SK-N-SH (cell line): ENCODE measurements around the gene CCSER1. TPM values are rescaled to one million over a fixed set of nuclear protein-coding genes. Genes with fewer than 3 reads are reported as not detected.

ENCODE experiments used
- CTCF ChIA-PET: fragments of 300-600, 350-600 bp; formaldehyde crosslinking; extraction: SDS; loops from one replicate; lab custom pipeline; 2021; lab: Yijun Ruan, JAX
- POLR2A ChIA-PET: fragments of 350-600 bp; sonication (Branson Sonifier 250); formaldehyde crosslinking; extraction: SDS; loops from one replicate; lab custom pipeline; 2020; ENCODE audit warnings: antibody characterized with exemption, inconsistent platforms; lab: Yijun Ruan, JAX
- DNase-seq: peaks from one replicate; pipeline ENCODE4 v3.0.0; 2012
- H2AFZ ChIP-seq: fragments of 200-600 bp; sonication (generic); 2 replicates; pipeline ENCODE4 v1.8.1; 2016; ENCODE audit warnings: antibody characterized with exemption, mild to moderate bottlenecking, low read depth
- H3F3A ChIP-seq: fragments of 200-600 bp; sonication (generic); replicated peaks from 2 replicates; pipeline ENCODE3; 2016; ENCODE audit warnings: antibody characterized with exemption, mild to moderate bottlenecking; ENCODE audit not compliant: insufficient read depth
- H3K27ac ChIP-seq, 2 experiments: fragments of 200-500 bp in 1 of 2; fragments of 200-600 bp in 1 of 2; sonication (Bioruptor generic) in 1 of 2; sonication (generic), shearing (Covaris generic) in 1 of 2; 2 replicates each; pipeline versions ENCODE4 v1.5.1 to v1.6.1; 2014 to 2016; ENCODE audit warnings: low read depth in 2 of 2, inconsistent platforms in 1 of 2, low read length in 1 of 2, mild to moderate bottlenecking in 1 of 2, mixed read lengths in 1 of 2
- H3K27me3 ChIP-seq: fragments of 200-600 bp; sonication (generic), shearing (Covaris generic); 2 replicates; pipeline ENCODE4 v1.6.1; 2016; ENCODE audit warnings: mixed run types; ENCODE audit not compliant: insufficient read depth
- H3K36me3 ChIP-seq, 2 experiments: fragments of 200-500 bp in 1 of 2; fragments of 200-600 bp in 1 of 2; sonication (Bioruptor generic) in 1 of 2; sonication (generic) in 1 of 2; replicated peaks in 1 of 2; 2 replicates each; pipeline versions ENCODE3 to v1.5.1; 2014 to 2016; ENCODE audit warnings: low read length in 1 of 2, mild to moderate bottlenecking in 1 of 2; ENCODE audit not compliant: insufficient read depth in 2 of 2, control insufficient read depth in 1 of 2
- H3K4me1 ChIP-seq, 2 experiments: fragments of 200-500 bp in 1 of 2; fragments of 200-600 bp in 1 of 2; sonication (Bioruptor generic) in 1 of 2; sonication (generic), shearing (Covaris generic) in 1 of 2; 2 replicates each; pipeline versions ENCODE4 v1.5.1 to v1.6.1; 2014 to 2016; ENCODE audit warnings: low read depth in 1 of 2, low read length in 1 of 2, mixed run types in 1 of 2; ENCODE audit not compliant: insufficient read depth in 2 of 2, control insufficient read depth in 1 of 2
- H3K4me2 ChIP-seq: fragments of 200-600 bp; sonication (generic), shearing (Covaris generic); 2 replicates; pipeline ENCODE4 v1.6.1; 2017; ENCODE audit warnings: mixed run types
- H3K4me3 ChIP-seq, 2 experiments: fragments of 200-500 bp in 1 of 2; fragments of 200-600 bp in 1 of 2; sonication (Bioruptor generic) in 1 of 2; sonication (generic), shearing (Covaris generic) in 1 of 2; 2 replicates each; pipeline versions ENCODE4 v1.5.1 to v1.8.1; 2014 to 2016; ENCODE audit warnings: low read depth in 2 of 2, inconsistent platforms in 1 of 2, low read length in 1 of 2, mild to moderate bottlenecking in 1 of 2, mixed read lengths in 1 of 2, moderate library complexity in 1 of 2
- H3K79me2 ChIP-seq: fragments of 200-600 bp; sonication (generic); 2 replicates; pipeline ENCODE4 v1.8.1; 2017; ENCODE audit warnings: mild to moderate bottlenecking; ENCODE audit not compliant: insufficient read depth
- H3K9ac ChIP-seq: fragments of 200-600 bp; sonication (generic); 2 replicates; pipeline ENCODE4 v1.6.1; 2017; ENCODE audit warnings: mixed run types
- H3K9me2 ChIP-seq: fragments of 200-600 bp; sonication (generic); 2 replicates; pipeline ENCODE4 v1.6.1; 2017; ENCODE audit warnings: mixed run types
- H3K9me3 ChIP-seq: fragments of 200-600 bp; sonication (generic); 2 replicates; pipeline ENCODE4 v1.6.1; 2017; ENCODE audit warnings: mixed run types, mild to moderate bottlenecking, moderate library complexity
- H4K20me1 ChIP-seq: fragments of 200-600 bp; sonication (generic); 2 replicates; pipeline ENCODE4 v1.6.1; 2017; ENCODE audit warnings: mild to moderate bottlenecking, mixed run types; ENCODE audit not compliant: insufficient read depth
- FOXJ3 ChIP-seq: sonication (generic); formaldehyde crosslinking; IDR thresholded peaks from 2 replicates; pipeline ENCODE4 v1.5.1; 2020; ENCODE audit warnings: mild to moderate bottlenecking, missing genetic modification reagents
- FOXM1 ChIP-seq: IDR thresholded peaks from 2 replicates; pipeline ENCODE4 v1.4.0; 2012; ENCODE audit warnings: low read depth, mild to moderate bottlenecking
- MEF2A ChIP-seq: IDR thresholded peaks from 2 replicates; pipeline ENCODE4 v1.4.0; 2012; ENCODE audit warnings: low read depth, borderline replicate concordance
- MXI1 ChIP-seq: IDR thresholded peaks from 2 replicates; pipeline ENCODE4 v1.6.1; 2012; ENCODE audit warnings: mild to moderate bottlenecking, low read depth, low read length, improper control_type of control experiment
- NRF1 ChIP-seq: IDR thresholded peaks from 2 replicates; pipeline ENCODE4 v1.6.1; 2012; ENCODE audit warnings: low read depth, mild to moderate bottlenecking, low read length
- RXRA ChIP-seq: IDR thresholded peaks from 2 replicates; pipeline ENCODE4 v1.4.0; 2012; ENCODE audit warnings: low read depth, mild to moderate bottlenecking, borderline replicate concordance
- TEAD4 ChIP-seq: IDR thresholded peaks from 2 replicates; pipeline ENCODE4 v1.4.0; 2012; ENCODE audit warnings: mild to moderate bottlenecking, borderline replicate concordance; ENCODE audit not compliant: insufficient read depth
- WGBS: methylation state at CpG from one replicate; pipeline ENCODE4 v1.1.6; 2017; ENCODE audit warnings: low lambda C conversion rate; 5-methylcytosine and 5-hydroxymethylcytosine counted together
- polyA plus RNA-seq, 3 experiments: library from polyadenylated mRNA; depleted of rRNA; stranded (reverse); fragments of >200 nt; gene quantifications; 2 replicates each; pipeline ENCODE4 v1.2.3, GENCODE V29; 2012
- TF ChIP-seq, protein P1 (sequence below): fragments of 150-350 bp; IDR thresholded peaks from 2 replicates; pipeline ENCODE4 v1.6.1; 2016; ENCODE audit warnings: mild to moderate bottlenecking, low read depth, low read length
- TF ChIP-seq, protein P2 (sequence below): IDR thresholded peaks from 2 replicates; pipeline ENCODE4 v1.4.0; 2012; ENCODE audit warnings: low read depth, borderline replicate concordance
- TF ChIP-seq, protein P3 (sequence below): IDR thresholded peaks from 2 replicates; pipeline ENCODE4 v1.4.0; 2012; ENCODE audit warnings: low read depth
- TF ChIP-seq, protein P4 (sequence below): fragments of 150-350 bp; IDR thresholded peaks from 2 replicates; pipeline ENCODE4 v1.6.1; 2017; ENCODE audit warnings: antibody characterized with exemption, low read length, low read depth, borderline replicate concordance

The CCSER1 gene
- polyA plus RNA-seq, 1 of the 3 experiments (the other 2 are of a cell fraction) = 0.05 TPM

DNA sequence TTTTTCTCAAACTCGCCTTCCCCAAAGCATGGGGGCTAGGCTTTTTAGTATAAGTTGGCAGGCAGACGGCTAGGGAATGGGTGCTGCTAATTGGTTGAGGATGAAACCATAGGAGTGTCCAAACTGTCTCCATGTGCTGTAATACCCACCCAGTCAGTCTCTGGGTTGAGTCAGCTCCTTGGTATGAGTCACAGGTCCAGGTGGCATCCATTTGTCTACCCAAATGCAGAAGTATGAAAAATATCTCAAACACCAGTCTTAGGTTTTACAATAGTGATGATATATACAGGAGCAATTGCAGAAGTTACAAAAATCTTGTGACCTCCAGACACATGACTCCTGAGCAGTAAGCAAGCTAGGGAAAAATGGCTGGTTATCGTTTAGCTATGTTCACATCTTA is 27.4 kb upstream of the CCSER1 start:
- Histone ChIP-seq H4K20me1 (no peaks in the 10 kb centered on the region), H2AFZ (no peak overlapping the region), H3F3A (no peaks in the 10 kb centered on the region), H3K27me3 (no peaks in the 10 kb centered on the region), H3K79me2 (no peaks in the 10 kb centered on the region), H3K9me2 (no peaks in the 10 kb centered on the region), H3K4me1 (no peaks in the 10 kb centered on the region), H3K27ac (no peak overlapping the region), H3K9me3 (no peaks in the 10 kb centered on the region), H3K36me3 (no peaks in the 10 kb centered on the region), H3K4me2 (no peak overlapping the region), H3K4me3 (no peak overlapping the region), H3K9ac (no peak overlapping the region)
- ChIA-PET CTCF (no interaction called here), POLR2A (no interaction called here)
- WGBS = 36% methylated on average over 3 of the region's 3 CpGs
- TF ChIP-seq, protein P1, sequence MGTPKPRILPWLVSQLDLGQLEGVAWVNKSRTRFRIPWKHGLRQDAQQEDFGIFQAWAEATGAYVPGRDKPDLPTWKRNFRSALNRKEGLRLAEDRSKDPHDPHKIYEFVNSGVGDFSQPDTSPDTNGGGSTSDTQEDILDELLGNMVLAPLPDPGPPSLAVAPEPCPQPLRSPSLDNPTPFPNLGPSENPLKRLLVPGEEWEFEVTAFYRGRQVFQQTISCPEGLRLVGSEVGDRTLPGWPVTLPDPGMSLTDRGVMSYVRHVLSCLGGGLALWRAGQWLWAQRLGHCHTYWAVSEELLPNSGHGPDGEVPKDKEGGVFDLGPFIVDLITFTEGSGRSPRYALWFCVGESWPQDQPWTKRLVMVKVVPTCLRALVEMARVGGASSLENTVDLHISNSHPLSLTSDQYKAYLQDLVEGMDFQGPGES = no peak
- TF ChIP-seq TEAD4 (no peak), NRF1 (no peak), FOXJ3 (CRISPR knock-in tag) (no peak), MEF2A (no peak), FOXM1 (no peak), MXI1 (no peak)
- TF ChIP-seq, protein P2, sequence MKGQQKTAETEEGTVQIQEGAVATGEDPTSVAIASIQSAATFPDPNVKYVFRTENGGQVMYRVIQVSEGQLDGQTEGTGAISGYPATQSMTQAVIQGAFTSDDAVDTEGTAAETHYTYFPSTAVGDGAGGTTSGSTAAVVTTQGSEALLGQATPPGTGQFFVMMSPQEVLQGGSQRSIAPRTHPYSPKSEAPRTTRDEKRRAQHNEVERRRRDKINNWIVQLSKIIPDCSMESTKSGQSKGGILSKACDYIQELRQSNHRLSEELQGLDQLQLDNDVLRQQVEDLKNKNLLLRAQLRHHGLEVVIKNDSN = no peak
- TF ChIP-seq, protein P3, sequence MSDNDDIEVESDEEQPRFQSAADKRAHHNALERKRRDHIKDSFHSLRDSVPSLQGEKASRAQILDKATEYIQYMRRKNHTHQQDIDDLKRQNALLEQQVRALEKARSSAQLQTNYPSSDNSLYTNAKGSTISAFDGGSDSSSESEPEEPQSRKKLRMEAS = no peak
- TF ChIP-seq, protein P4, sequence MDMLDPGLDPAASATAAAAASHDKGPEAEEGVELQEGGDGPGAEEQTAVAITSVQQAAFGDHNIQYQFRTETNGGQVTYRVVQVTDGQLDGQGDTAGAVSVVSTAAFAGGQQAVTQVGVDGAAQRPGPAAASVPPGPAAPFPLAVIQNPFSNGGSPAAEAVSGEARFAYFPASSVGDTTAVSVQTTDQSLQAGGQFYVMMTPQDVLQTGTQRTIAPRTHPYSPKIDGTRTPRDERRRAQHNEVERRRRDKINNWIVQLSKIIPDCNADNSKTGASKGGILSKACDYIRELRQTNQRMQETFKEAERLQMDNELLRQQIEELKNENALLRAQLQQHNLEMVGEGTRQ = no peak
- DNase-seq = no peak

DNA sequence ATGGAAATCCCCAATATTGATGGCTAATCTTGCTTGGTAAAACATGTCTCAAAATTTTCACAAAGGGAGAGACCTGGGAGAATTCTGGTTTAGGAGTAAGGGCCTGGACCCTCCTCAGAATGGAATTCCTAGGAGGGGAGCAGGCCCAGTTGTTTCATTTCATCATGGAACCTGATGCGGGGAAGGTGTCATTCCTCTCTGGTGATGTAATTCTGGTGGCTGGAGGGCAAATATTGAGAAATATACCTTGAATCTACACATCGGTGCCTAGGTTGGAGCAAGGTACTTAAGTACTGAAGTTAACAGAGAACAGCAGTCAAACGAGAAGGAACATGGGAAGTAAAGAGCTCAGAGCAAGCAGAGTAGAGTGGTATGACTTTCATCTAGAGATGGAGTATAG is 23.2 kb upstream of the CCSER1 start:
- no peak overlapping the region for H3K9ac ChIP-seq
- WGBS = 54% methylated on average over 3 of the region's 3 CpGs
- no peak overlapping the region for H3K27ac ChIP-seq
- H3K9me3 ChIP-seq = no peaks in the 10 kb centered on the region
- H4K20me1 ChIP-seq = no peaks in the 10 kb centered on the region
- H3K79me2 ChIP-seq = no peaks in the 10 kb centered on the region
- H2AFZ ChIP-seq = no peak overlapping the region
- no peak overlapping the region for H3K4me3 ChIP-seq
- no peaks in the 10 kb centered on the region for H3K9me2 ChIP-seq
- POLR2A ChIA-PET = no interaction called here
- no peak for DNase-seq
- CTCF ChIA-PET = no interaction called here
- TF ChIP-seq MEF2A (no peak), NRF1 (no peak), FOXJ3 (CRISPR knock-in tag) (no peak), RXRA (no peak)
- TF ChIP-seq, all 33 proteins: peak for 0
- no peaks in the 10 kb centered on the region for H3K36me3 ChIP-seq
- H3F3A ChIP-seq = no peaks in the 10 kb centered on the region
- no peaks in the 10 kb centered on the region; a peak in 1 of 4 replicates for H3K4me1 ChIP-seq
- H3K4me2 ChIP-seq = no peak overlapping the region
- no peaks in the 10 kb centered on the region for H3K27me3 ChIP-seq
